Naive thymus-derived CD4-positive, alpha-beta T cell (primary cell): Measurements from ENCODE around the gene F7. TPM values are rescaled to one million over a fixed set of nuclear protein-coding genes. Genes with fewer than 3 reads are reported as not detected.
"Not testable (repeated sequence)": the region's sequence is repeated elsewhere in the genome, so short reads cannot be mapped to it uniquely, and the experiment has no call there.

Experiments
- ATAC-seq: fragments of 150-1000 bp; cut with Tn5 transposase; 2 replicates; pipeline ENCODE4 v1.10.0; 2021; ENCODE audit warnings: mild to moderate bottlenecking, moderate library complexity
- CTCF ChIA-PET: fragments of 350-600 bp; sonication (Branson Sonifier 250); formaldehyde crosslinking; loops from one replicate; lab custom pipeline; 2021; ENCODE audit warnings: antibody characterized with exemption; lab: Charles Lee
- POLR2A ChIA-PET: fragments of 350-600 bp; sonication (Branson Sonifier 250); formaldehyde crosslinking; loops from one replicate; lab custom pipeline; 2021; ENCODE audit warnings: antibody characterized with exemption, inconsistent platforms; lab: Charles Lee
- DNase-seq, 9 donors: peaks; one replicate each; pipeline versions ENCODE4 v3.0.0 to v3.0.0-alpha.2; 2020 to 2022; ENCODE audit warnings: mixed read lengths in 1 of 9
- H3K27ac ChIP-seq: one replicate; pipeline ENCODE4 v1.7.0; 2013; ENCODE audit warnings: mild to moderate bottlenecking, low read depth, low read length, moderate library complexity
- H3K27me3 ChIP-seq, 2 donors: one replicate each; pipeline ENCODE4 v1.7.0; 2013; ENCODE audit warnings: low read length in 2 of 2, mild to moderate bottlenecking in 2 of 2, moderate library complexity in 2 of 2; ENCODE audit not compliant: control insufficient read depth in 2 of 2, insufficient read depth in 2 of 2
- H3K36me3 ChIP-seq, 3 experiments: 1 replicate in 2 of 3; 2 replicates in 1 of 3; pipeline ENCODE4 v1.7.0; 2013; ENCODE audit warnings: low read length in 3 of 3, mild to moderate bottlenecking in 3 of 3, moderate library complexity in 1 of 3; ENCODE audit not compliant: insufficient read depth in 3 of 3, control insufficient read depth in 2 of 3
- H3K4me1 ChIP-seq, 2 donors: one replicate each; pipeline ENCODE4 v1.7.0; 2013; ENCODE audit warnings: low read length in 2 of 2, mild to moderate bottlenecking in 2 of 2, moderate library complexity in 1 of 2; ENCODE audit not compliant: control insufficient read depth in 2 of 2, insufficient read depth in 2 of 2
- H3K4me3 ChIP-seq: 2 replicates; pipeline ENCODE4 v1.7.0; 2013; ENCODE audit warnings: mild to moderate bottlenecking, low read length
- H3K9me3 ChIP-seq, 3 experiments: 1 replicate in 2 of 3; 2 replicates in 1 of 3; pipeline ENCODE4 v1.7.0; 2013; ENCODE audit warnings: low read length in 3 of 3; ENCODE audit not compliant: control insufficient read depth in 2 of 3
- H3K27ac Mint-ChIP-seq, 9 donors: one replicate each; pipeline ENCODE4 v1.8.0; 2020 to 2022; ENCODE audit warnings: mixed read lengths in 9 of 9, mild to moderate bottlenecking in 8 of 9, moderate library complexity in 5 of 9, inconsistent platforms in 2 of 9
- H3K27me3 Mint-ChIP-seq, 5 donors: one replicate each; pipeline ENCODE4 v1.8.0; 2021 to 2022; ENCODE audit warnings: mixed read lengths in 5 of 5, mild to moderate bottlenecking in 1 of 5
- H3K36me3 Mint-ChIP-seq, 5 donors: one replicate each; pipeline ENCODE4 v1.8.0; 2020 to 2022; ENCODE audit warnings: mixed read lengths in 5 of 5, mild to moderate bottlenecking in 3 of 5, inconsistent platforms in 1 of 5
- H3K4me1 Mint-ChIP-seq, 7 donors: one replicate each; pipeline ENCODE4 v1.8.0; 2020 to 2022; ENCODE audit warnings: mixed read lengths in 7 of 7, mild to moderate bottlenecking in 3 of 7, inconsistent platforms in 1 of 7
- H3K4me3 Mint-ChIP-seq, 10 donors: one replicate each; pipeline ENCODE4 v1.8.0; 2020 to 2022; ENCODE audit warnings: mild to moderate bottlenecking in 10 of 10, mixed read lengths in 10 of 10, moderate library complexity in 6 of 10, inconsistent platforms in 2 of 10
- H3K9me3 Mint-ChIP-seq, 11 donors: one replicate each; pipeline ENCODE4 v1.8.0; 2020 to 2022; ENCODE audit warnings: mixed read lengths in 11 of 11, mild to moderate bottlenecking in 4 of 11, inconsistent platforms in 1 of 11, moderate library complexity in 1 of 11
- intact Hi-C, 2 donors: fragments of 100-400 bp; cut with micrococcal nuclease; formaldehyde crosslinking; loops; one replicate each; pipeline ENCODE4 v1.15.1; 2023
- polyA plus RNA-seq, 2 donors: library from polyadenylated mRNA; unstranded; fragments of 300-500 nt; fragmentation: Illumina TruSeq; gene quantifications; one replicate each; pipeline ENCODE4 v1.2.3, GENCODE V29; 2021
- total RNA-seq, 6 experiments: library from RNA in 5 of 6; stranded (reverse) in 5 of 6; gene quantifications; 1 replicate in 5 of 6; 2 replicates in 1 of 6; pipeline ENCODE4 v1.2.3 and lab custom pipeline; 2021 to 2026

Gene F7
- total and polyA plus RNA-seq, 7 experiments from 2014 or later = 0.40 TPM; not detected in 6

GRCh38 chr13:113102302-113102701 is 3.3 kb upstream of the F7 start:
- ATAC-seq, H3K27ac Mint-ChIP-seq, H3K9me3 ChIP-seq, H3K4me3 Mint-ChIP-seq, H3K27me3 Mint-ChIP-seq, POLR2A ChIA-PET, DNase-seq, H3K4me1 ChIP-seq, H3K36me3 ChIP-seq, H3K9me3 Mint-ChIP-seq, H3K27ac ChIP-seq, intact Hi-C loops, H3K27me3 ChIP-seq, CTCF ChIA-PET, H3K4me1 Mint-ChIP-seq, H3K4me3 ChIP-seq: not testable (repeated sequence)
- peaks cover 0 to 14% (median 0%) of the 10 kb centered on the region in 5 donors for H3K36me3 Mint-ChIP-seq

DNA sequence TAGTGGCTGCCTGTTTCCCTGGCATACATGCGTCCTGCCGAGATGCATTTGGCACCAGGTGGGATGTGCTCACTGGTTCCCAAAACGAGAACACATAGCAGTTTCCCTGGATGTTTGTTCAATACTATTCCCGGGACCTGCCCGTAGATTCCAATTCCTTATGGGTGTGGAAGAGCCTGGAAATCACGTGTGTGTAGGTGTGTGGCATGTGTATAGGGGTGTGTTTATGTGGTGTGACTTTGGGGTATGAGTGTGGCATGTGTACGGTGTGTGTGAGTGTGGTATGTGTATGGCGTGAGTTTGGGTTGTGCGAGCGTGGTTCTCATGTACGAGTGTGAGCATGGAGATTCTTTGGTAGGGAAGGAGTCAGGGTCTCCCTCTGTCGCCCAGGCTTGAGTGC is 2.9 kb upstream of the F7 start:
- ChIA-PET CTCF (no interaction called here), POLR2A (no interaction called here)
- Mint-ChIP-seq H3K36me3 (peaks cover 0 to 13% (median 0%) of the 10 kb centered on the region in 5 donors), H3K27ac (peak overlapping the region in 1 of 9 donors; percentile 14), H3K4me3 (no peak overlapping the region), H3K27me3 (no peaks in the 10 kb centered on the region), H3K4me1 (peaks cover 0 to 6% (median 0%) of the 10 kb centered on the region in 7 donors), H3K9me3 (no peaks in the 10 kb centered on the region)
- no peaks in the 10 kb centered on the region for H3K9me3 ChIP-seq
- H3K27me3 ChIP-seq = no peaks in the 10 kb centered on the region
- no peaks in the 10 kb centered on the region for H3K4me1 ChIP-seq
- no peak overlapping the region for H3K4me3 ChIP-seq
- intact Hi-C loops = no loop called here
- no peak for DNase-seq
- peaks cover 0 to 4% (median 0%) of the 10 kb centered on the region in 3 experiments for H3K36me3 ChIP-seq
- no peak for ATAC-seq
- no peak overlapping the region for H3K27ac ChIP-seq

- H3K9me3 ChIP-seq = no peaks in the 10 kb centered on the region
- ChIA-PET CTCF (no interaction called here), POLR2A (no interaction called here)
- H3K27me3 ChIP-seq = no peaks in the 10 kb centered on the region
- H3K36me3 Mint-ChIP-seq = peaks cover 0 to 3% (median 0%) of the 10 kb centered on the region in 5 donors
- no peak overlapping the region for H3K27ac Mint-ChIP-seq
- no peaks in the 10 kb centered on the region for H3K27me3 Mint-ChIP-seq
- H3K9me3 Mint-ChIP-seq = no peaks in the 10 kb centered on the region
- no peaks in the 10 kb centered on the region for H3K4me1 ChIP-seq
- H3K4me3 ChIP-seq = no peak overlapping the region
- intact Hi-C loops = no loop called here
- H3K27ac ChIP-seq = no peak overlapping the region
- peaks cover 0 to 6% (median 0%) of the 10 kb centered on the region in 7 donors for H3K4me1 Mint-ChIP-seq
- ATAC-seq = peak; percentile 14
- DNase-seq = no peak
- H3K4me3 Mint-ChIP-seq = no peak overlapping the region
- no peaks in the 10 kb centered on the region for H3K36me3 ChIP-seq
Measured at GRCh38 chr13:113103646-113104045, 1.9 kb upstream of the F7 start.

DNA sequence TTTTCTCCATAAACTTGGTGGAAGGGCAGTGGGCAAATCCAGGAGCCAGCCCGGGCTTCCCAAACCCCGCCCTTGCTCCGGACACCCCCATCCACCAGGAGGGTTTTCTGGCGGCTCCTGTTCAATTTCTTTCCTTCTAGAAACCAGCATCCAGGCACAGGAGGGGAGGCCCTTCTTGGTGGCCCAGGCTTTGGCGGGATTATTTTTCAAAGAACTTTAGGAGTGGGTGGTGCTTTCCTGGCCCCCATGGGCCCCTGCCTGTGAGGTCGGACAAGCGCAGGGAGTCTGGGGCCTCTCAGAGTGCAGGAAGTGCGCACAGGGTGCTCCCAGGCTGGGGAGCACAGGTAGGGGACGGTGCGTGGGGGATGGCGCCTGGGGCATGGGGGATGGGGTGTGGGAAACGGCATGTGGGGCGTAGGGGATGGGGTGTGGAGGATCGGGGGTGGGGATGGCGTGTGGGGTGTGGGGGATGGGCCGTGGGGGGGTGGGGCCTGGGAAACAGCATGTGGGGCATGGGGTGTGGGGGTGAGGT is 396 bp downstream of the F7 start:
- ChIA-PET POLR2A (no interaction called here), CTCF (no interaction called here)
- Mint-ChIP-seq H3K9me3 (no peaks in the 10 kb centered on the region), H3K4me3 (no peak overlapping the region), H3K4me1 (peaks cover 0 to 6% (median 0%) of the 10 kb centered on the region in 7 donors), H3K36me3 (no peaks in the 10 kb centered on the region), H3K27me3 (peaks cover 0 to 5% (median 0%) of the 10 kb centered on the region in 5 donors), H3K27ac (no peak overlapping the region)
- ATAC-seq (no peak), DNase-seq (no peak)
- Histone ChIP-seq H3K4me3 (no peak overlapping the region), H3K27me3 (peaks cover 0 to 8% of the 10 kb centered on the region in 2 donors), H3K9me3 (no peaks in the 10 kb centered on the region), H3K27ac (no peak overlapping the region), H3K4me1 (peaks cover 0 to 6% of the 10 kb centered on the region in 2 donors), H3K36me3 (no peaks in the 10 kb centered on the region)
- intact Hi-C loops = no loop called here

DNA sequence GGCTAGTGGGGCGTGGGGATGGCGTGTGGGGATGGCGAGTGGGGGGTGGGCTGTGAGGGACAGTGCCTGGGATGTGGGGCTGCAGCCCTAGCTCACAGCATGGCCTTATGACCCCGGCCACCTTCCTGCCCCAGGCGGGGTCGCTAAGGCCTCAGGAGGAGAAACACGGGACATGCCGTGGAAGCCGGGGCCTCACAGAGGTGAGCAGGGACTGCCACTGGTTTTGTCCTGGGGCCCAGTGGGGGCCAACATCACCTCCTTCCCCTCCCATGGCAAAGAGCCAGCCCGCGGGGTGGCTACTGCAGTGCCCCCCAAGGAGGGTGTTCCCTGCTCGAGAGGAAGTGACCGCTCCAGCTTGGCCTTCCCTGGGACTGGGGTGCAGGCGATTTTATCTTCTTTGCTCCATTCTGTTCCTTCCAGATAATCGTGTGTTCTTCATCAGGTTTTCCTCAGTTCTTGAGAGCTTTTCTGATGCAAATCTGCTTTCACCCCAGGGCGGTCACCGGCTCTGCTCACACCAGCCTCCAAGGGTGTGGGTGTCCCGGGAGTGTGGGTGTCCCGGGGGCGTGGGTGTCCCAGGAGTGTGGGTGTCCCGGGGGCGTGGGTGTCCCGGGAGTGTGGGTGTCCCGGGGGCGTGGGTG is 1.2 kb downstream of the F7 start:
- no peak for ATAC-seq
- H3K4me3 ChIP-seq = no peak overlapping the region
- H3K9me3 Mint-ChIP-seq = no peaks in the 10 kb centered on the region
- intact Hi-C loops = no loop called here
- peak overlapping the region in 1 of 10 donors; percentile 21 for H3K4me3 Mint-ChIP-seq
- peaks cover 0 to 6% (median 0%) of the 10 kb centered on the region in 5 donors for H3K27me3 Mint-ChIP-seq
- no peak overlapping the region for H3K27ac ChIP-seq
- ChIA-PET CTCF (no interaction called here), POLR2A (no interaction called here)
- no peaks in the 10 kb centered on the region for H3K36me3 Mint-ChIP-seq
- no peak overlapping the region for H3K27ac Mint-ChIP-seq
- peaks cover 0 to 6% (median 0%) of the 10 kb centered on the region in 7 donors for H3K4me1 Mint-ChIP-seq
- H3K4me1 ChIP-seq = peaks cover 0 to 6% of the 10 kb centered on the region in 2 donors
- H3K27me3 ChIP-seq = peaks cover 0 to 8% of the 10 kb centered on the region in 2 donors
- DNase-seq = no peak
- no peaks in the 10 kb centered on the region for H3K9me3 ChIP-seq
- no peaks in the 10 kb centered on the region for H3K36me3 ChIP-seq

- H3K27me3 ChIP-seq, DNase-seq, CTCF ChIA-PET, H3K4me1 Mint-ChIP-seq, H3K27ac ChIP-seq, H3K9me3 ChIP-seq, H3K27me3 Mint-ChIP-seq, H3K36me3 ChIP-seq, H3K9me3 Mint-ChIP-seq, POLR2A ChIA-PET, H3K27ac Mint-ChIP-seq, H3K4me3 ChIP-seq, intact Hi-C loops, H3K36me3 Mint-ChIP-seq, ATAC-seq, H3K4me1 ChIP-seq, H3K4me3 Mint-ChIP-seq: not testable (repeated sequence)
Measured at GRCh38 chr13:113108521-113108920, 2.9 kb downstream of the F7 start.
